ENCODE measurements around the gene RNF227.

- TF ChIP-seq CTCF (conservative IDR thresholded peaks at IDR 0.05; ENCODE audit: low read length) (no peak), EZH2phosphoT487 (IDR thresholded peaks at IDR 0.05; ENCODE audit: borderline replicate concordance, low read depth, low read length) (no peak)
Measured at GRCh38 chr17:7864995-7865650, 51.0 kb downstream of the RNF227 start.

All from OCI-LY7 (cell line).